NCI-H510A (cell line): ENCODE measurements around the gene WDR7.

ENCODE experiments used
- DNase-seq: peaks from one replicate; lab custom pipeline; 2025; lab: John Stamatoyannopoulos, UW

WDR7 gene

DNA sequence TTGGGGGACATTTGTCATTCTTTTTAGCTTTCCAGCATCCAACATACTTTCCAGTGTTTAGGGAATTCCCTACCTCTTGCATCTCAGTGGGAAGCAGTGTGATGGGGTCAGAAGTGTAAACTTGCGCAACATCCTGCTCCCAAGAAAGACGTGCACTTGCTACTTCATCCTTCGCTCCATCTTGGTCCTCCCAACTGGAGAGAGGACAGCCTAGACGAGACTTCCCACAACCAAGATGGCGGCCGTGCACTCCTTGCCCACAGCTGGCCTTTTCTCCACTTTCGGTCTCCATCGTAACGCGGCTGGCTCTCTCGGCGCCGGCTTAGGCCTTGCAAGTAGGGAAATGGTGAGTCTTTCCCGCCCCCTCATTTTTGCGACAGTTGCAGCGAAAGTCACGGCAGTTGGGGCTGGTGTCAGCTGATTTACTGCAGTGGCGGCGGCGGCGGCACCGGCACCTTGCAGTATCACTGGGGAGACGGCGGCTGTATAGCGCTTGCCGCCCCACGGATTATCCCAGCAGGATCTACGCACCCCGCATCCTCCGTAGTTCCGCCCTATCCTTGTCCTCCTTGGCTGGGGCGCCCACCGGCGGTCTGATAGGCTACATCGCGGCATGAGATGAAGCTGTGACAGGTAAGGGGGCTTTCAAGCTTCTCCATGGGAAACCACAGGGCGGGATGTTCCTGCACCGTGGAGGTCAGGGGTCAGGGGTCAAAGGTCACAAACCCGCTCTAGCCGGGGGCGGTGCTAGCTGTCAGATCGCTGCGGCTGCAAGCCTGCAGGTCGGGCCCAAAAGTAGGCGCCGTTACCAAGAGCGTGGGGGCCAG is at the start of gene WDR7:
TSS of gene WDR7 (plus strand) at position 416 of the 827 bp plus-strand sequence. CDS start 21,157 bp downstream, outside the sequence.
- DNase-seq, result peak; percentile 96

DNA sequence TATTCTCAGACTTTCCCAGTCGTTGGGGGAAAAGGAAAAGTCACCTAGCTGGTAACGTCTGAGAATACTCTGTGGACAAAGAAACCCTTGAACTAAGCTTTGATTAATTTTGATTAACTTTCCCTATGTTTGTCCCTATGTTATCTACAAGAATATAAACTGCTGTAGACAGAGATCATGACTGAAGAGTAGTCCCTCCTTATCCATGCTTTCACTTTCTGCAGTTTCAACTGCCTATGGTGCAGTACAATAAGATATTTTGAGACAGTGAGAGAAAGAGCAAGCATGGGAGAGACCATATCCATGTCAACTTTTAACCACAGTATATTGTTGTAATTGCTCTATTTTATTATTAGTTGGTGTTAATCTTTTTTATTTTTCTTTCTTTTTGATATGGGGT is 44.5 kb upstream of the WDR7 start:
- no peak for DNase-seq

DNA sequence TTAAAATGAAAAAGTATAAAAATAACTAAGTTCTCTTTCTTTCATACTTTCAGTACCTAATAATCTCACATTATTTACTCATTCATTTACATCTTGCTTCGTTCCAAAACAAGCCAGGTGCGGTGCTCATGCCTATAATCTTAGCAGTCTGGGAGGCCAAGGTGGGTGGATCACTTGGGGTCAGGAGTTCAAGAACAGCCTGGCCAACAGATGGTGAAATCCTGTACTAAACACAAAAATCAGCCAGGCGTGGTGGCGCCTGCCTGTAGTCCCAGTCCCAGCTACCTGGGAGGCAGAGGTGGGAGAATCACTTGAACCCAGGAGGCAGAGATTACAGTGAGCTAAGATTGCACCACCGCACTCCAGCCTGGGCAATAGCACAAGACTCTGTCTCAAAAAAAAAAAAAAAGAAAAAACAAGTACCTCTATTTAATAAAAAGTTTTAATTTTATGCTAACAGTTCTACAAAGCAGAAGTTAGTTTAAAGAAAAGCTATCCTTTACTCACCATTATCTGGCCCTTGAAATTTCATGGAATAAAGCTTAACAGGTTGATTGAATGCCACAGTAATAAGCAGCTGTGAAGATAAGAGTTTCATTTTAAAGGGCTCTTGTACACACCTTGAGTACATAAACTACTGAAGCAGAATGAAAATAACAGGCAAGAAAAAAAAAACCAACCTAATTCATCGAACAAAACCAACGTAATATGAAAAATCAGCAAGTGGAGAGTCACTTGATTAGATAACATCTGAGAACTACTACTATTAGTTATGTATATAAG is 35.2 kb upstream of the WDR7 start:
- DNase-seq, result no peak

DNA sequence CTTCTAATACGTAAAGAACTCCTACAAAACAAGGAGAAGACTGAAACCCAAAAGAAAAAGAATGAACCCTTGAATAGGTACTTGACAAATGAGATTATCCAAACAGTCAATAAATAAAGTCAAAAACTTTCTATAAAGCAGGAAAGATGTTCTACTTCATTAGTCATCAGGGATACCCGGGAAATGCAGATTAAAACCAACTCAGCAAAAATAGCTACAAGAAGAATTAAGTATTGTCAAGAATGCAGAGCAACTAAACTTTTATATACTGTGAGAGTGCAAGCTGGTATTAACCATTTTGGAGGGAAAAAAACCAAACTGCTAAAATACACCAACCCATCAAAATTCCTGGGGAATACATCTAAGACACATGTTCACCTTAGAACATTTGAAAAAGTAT is 23.2 kb upstream of the WDR7 start:
- no peak for DNase-seq

DNA sequence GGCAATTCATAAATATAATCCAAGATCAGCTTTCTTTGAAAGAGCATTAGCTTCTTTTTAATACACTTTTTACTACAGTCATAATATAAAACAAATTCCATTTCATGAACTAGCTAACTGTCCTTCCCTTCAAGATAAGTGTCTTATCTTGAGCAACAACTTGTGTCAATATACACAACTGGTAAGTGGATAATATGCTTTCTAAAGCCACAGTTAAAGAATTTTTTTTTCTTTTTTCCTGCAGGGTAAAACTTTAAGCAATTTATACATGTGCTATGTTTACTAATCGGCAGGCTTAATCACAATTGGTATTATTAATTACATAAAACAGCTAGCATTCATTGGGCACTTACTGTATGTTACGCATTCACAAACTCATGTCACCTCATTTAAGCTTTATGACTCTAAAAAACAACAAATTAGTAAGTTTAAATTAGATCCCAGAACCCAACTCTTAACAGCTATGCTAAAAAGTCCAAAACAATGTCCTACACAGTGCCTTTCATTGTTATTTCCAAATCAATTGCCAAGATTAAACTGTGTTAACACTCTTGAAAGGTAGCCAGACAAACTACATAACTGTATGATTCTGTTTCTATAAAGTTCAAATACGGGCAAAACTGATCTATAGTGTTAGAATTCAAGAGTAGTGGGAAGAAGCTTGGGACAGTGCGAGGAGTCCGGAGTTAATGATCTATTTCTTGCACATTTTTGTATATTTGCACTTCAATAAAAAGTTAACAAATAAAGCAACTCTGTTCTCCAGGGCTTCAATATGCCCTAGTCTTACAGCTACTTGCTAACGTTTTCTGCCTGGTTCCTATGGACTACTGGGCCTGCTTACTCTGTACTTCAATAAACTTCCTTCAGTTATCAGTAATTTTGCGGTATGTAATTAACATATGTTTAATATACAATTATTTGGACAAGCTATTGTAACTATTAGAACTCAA is 18.8 kb upstream of the WDR7 start:
- no peak for DNase-seq

DNA sequence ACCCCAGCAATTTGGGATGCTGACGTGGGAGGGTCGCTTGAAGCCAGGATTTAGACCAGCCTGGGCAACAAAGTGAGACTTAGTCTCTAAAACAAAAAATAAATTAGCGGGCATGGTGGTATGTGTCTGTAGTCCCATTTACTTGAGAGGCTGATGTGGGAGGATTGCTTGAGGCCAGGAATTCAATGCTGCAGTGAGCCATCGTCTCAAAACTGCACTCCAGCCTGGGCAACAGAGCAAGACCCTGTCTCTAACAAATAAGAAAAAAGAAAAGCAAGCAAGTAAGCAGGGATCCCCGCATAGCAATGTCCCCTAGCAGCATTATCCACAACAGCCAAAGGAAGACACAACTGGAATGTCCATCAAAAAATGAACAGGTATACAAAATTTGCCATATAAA is 16.2 kb upstream of the WDR7 start:
- no peak for DNase-seq

DNA sequence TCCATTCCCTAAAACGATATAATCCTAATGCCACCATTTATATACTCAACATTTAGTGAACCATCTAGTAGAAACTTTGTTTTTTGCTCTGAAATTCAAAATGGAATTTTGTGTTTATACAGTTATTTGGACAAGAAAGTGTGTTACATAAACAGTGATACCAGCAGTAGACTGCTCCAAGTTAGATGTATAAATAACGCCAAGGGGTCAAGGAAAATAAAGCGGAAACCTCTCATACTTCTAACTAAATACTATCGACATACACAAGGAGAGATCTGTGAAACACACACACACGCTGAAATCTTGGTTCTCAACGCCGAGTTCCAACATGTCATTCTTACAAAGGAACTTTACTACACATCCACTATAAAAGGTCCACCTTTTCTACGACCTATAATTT is 14.0 kb upstream of the WDR7 start:
- no peak for DNase-seq

DNA sequence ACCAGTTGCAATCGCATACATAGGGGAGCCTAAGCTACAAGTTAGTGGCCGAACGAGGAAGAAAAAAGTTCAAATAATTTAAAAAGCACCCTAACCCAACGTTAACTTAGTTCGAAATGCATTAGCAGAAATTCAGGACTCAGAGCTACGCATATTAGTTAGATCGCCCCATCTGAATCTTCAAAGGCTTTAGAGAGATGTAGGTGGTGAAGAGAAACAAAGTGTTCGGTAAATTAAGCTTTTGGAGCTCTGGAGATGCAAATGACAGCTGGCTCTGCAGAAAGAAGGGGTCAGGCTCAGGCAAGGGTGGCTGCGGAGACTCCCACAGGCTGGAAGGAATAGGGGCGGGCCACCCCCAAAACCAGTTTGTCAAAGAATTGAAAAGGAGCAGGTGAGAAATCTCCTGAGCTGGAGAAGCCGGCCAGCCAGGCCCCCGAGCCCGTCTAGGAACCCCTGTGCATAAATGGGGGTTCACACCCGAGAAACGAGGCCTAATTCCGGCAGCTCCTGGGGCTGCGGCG is 13.4 kb upstream of the WDR7 start:
- no peak for DNase-seq

DNA sequence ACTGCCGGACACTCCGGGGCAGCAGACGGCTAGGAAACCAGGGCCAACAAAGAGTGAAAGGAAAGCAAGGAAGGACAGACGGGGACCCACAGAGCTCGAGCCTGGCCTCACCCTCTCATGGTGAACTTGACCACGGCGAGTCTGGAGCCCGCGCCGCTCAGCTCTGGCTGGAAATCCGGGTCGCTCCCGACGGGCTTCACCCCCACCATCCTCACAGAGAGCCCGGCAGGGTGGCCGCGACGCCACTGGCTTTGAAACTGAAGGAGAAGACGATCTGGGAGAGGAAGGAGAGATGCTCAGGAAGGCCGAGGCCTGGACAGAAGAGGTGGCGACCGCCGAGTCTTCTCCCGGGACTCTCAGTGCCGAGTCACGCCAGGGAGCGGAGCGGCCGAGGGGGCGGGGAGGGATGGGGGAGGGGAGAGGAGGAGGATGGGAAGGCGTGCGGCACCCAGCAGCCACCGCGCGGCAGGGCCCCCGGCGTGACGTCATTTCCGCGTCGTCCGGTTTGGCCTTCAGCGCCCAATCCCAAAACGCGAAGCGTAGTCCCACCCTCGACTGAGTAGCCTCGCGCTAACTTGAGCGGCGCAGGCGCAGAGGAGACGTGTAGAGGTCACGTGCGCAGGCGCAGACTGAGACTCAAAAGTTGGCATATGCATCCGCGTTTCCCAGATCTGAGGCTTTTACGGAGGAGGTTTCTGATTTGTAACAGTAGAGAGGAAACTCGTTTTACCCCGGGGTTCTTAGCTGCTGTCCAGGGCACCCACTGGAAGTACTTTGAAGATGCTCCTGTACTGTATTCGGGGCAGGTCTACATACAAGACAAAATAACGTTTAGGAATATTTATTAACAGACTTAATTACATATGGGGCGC is 12.7 kb upstream of the WDR7 start, which contains the start of gene TXNL1:
TSS of gene TXNL1 (minus strand) at position 361 of the 872 bp plus-strand sequence. CDS start at position 209, 152 bp downstream.
- DNase-seq, result peak; percentile 97

DNA sequence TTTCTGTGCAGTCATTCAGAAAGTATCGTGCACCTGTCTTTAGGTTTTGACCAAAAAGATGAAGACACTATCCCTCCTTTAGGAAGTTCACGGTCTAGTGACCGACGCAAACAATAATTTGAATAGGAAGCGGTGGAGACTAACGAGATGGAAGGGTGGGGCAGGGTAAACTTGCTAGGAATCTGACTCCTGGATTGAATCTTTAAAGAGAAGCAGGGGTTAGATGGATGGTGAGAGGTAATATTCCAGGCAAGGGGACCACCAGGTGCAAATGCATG is 12.1 kb upstream of the WDR7 start:
- DNase-seq, result no peak

DNA sequence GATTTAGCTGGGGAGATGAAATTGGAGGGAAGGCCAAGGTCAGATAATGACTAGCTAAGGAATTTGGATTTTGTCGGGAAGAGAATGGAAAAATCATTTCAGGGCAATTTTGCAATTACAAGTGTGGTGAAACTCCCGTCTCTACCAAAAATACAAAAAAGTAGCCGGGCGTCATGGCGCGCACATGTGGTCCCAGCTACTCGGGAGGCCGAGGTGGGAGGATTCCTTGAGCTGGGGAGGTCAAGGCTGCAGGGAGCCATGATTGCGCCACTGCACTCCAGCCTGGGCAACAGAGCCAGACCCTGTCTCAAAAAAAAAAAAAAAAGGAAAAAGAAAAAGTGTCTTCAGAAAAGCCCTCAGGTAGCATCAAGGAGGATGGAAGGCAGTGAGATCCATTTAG is 11.6 kb upstream of the WDR7 start:
- no peak for DNase-seq

DNA sequence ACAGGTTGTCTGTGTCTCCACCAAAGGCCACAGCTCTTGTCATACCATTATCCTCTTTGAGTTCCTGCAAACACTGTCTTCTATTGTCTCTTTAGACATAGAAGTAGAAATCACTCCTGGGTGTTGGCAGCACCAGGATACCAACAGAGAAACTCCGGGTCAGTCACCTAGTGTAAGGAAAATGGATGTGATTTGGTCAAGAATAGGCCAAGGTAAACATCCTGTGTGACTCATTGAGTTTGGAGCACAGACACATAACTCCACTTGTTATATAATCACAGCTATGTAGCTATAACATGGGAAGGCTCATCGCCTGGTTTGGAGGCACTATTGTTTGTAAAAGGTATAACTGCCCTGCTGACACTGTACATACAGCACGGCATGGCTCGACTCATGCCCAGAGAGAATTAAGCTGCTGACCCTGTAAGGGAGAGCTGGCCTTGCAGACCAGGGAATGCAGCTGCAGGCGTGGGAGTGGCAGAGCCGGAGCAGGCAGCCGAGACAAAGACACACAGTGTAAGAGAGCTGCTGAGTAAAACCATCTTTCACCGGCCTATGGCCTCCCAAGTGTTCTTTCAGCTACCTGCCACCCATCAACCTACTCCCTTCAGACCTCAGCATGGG is 9.3 kb upstream of the WDR7 start:
- DNase-seq, result no peak

DNA sequence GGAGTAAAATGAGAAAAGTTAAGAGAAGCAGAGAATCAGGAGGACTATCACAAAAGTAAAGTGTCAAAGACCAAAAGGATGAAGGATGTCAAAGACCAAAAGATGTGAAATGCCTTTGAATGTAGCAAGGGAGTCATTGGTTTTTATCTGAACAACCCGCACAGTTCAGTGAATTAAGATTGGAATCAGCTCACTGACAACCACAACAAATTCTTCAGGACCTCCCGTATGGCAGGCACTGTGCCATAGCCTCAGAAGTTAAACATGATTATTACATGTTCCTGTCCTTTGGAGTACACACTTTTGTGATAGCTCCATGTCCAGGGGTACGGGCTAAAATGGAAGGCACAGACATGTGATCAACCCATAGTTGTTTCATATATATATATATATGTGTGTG is 7.8 kb upstream of the WDR7 start:
- DNase-seq, result no peak

DNA sequence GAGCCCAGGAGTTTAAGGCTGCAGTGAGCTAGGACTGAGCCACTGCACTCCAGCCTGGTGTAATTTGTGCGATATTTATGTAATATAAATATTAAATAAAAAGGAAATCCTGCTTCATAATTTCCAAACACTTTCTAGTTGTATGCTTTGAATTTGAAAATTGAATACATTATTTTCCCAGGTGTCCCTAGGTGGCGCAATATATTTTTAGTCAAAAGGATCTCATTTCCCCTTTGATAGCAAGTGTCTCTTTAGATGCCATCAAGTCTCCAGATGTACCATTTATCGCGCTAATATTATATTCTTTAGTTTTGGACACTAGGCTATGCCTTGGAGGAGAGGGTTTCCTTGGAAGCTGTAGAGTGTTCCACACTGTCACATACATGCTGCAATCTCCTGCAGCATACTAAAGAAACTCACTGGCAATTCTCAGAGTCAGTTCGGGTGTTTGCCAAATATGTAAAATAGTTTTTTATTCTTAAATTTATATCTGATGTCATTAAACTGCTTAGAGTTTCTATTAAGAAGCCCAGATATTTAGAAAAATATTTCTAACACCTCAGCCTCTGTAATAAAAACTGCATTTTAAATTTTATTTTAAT is 5.6 kb upstream of the WDR7 start:
- DNase-seq, result no peak

DNA sequence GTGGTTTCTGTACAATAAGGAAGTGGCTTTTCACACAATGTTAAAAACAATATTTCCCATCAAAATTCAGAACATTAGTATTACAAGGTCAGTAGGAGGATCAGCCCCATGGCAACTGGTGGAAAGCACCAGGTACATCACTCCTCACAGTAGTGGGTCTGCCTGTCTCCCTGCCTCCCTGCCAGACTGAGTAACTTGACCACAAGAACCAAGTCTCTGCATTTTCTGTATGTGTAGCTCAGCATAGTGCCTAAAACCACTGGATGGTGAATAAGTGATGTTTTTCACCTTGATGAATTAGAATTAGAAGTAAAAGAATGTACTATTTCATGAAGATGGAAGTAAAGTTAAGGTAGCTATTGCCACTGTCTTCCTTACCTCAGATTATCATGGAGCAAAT is 4.1 kb upstream of the WDR7 start:
- no peak for DNase-seq

DNA sequence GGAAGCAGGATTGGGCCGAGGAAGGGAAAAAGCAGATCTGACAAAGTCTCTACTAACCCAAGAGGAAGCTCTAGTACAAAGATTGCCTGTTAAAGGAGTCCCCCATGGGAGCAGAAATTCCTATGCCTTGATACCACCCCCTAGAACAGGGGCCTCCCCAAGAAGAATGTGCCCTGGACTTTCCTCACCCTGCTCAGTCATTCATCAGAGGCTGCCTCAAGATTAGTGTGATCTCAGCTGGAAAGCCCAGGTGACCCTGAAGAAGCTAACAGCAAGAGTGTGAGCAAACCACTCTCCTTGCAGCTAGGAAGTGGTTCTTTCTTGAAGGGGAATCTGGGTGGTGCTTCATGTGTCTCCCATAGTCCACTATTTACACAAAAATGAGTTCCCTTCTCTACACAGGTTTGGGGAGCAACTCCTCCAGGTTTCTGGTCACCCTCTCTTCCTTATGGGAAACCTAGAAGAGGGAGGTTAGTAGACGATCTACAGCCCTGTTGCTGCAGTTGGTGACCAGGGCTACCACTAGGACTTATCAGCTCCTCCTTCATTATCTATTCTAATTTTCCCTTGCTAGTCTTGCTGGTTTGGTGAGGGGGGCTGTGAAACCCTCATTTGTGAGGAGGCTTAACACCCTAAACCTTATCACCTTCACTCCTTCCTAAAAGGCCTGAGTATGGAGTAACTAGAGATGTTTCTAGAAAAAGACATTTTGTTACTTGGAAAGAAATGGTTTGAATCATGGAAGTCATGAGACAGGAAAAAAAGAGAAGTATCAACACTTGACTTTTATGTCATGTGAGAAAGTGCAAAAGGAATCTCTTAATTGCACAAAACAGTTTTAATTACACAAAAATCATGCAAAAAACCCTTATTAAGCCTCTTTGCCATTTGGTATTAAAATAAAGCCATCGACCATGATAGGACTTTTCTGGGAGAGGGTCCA is 2.9 kb upstream of the WDR7 start:
- DNase-seq, result no peak

DNA sequence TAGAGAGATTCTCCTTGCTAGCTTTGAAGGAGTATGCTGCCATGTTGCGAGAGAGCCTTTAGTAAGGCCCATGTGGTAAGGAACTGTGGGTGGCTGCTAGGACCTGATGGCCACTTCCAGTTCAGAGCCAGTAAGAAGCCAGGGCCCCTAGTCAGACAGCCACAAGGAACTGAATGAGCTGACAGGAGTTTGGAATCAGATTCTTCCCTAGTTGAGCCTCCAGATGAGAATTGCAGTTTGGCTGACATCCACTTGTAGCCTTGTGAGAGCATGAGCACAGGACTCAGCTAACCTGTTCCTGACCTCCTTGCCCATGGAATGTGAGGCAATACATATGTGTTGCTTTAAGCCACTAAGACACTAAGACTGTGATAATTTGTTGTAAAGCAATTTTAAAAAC is 1.2 kb upstream of the WDR7 start:
- no peak for DNase-seq

DNA sequence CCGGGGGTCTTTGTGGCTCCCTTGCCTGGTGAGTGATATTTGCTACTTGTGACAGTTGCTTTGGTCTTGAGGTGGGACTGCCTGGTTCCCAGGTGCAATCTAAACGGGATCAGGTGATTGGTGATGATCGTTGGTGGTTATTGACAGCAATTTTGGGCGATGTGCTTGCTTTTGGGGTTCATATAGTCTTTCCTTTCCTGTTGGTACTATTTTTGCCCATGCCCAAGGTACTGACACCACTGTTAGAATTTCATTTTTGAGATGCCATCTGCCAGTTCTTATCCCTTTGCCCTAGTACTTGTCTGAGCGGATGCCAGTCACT is 573 bp downstream of the WDR7 start:
- no peak for DNase-seq

DNA sequence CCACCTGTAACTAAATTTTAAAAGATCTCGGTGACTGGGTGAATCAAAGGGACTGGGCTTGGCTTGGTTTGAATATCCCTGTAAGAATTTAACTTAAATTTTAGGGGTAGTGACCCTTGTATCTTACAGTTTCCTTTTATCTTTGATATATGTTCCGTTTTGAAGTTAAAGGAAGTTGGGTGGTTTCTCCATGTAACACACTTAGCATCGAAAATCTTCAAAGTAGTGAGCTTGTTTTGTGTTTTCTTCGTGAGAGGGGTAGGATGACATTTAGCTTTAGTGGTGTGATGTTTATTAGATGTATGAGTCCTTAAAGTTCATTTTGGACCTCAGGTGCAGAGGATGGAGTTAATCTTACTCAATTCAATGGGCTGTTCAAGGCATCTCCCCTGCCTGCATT is 1.6 kb downstream of the WDR7 start:
- no peak for DNase-seq
